ENCODE data around the gene GPHN. TPM values are rescaled to one million over a fixed set of nuclear protein-coding genes. Genes with fewer than 3 reads are reported as not detected.

Gene GPHN
- polyA plus RNA-seq, 2 of the 4 experiments (the other 2 are of a cell fraction), result 12.7 to 15.5 TPM

- no peak overlapping the region for H3K27ac ChIP-seq
- DNase-seq (ENCODE audit: low read depth in 1 of 2, low spot score in 1 of 2) (no peak), FAIRE-seq (no peak), ATAC-seq (no peak)
- H3K4me2 ChIP-seq, result no peak overlapping the region
- ChIA-PET CTCF (interaction anchor here (0.8 to 1.4 kb wide), 2 partner anchors 8 to 12 kb away, joined by 3 to 4 read pairs; no protein-coding TSS in a partner anchor), POLR2A (no interaction called here)
- H3K4me3 ChIP-seq, result no peak overlapping the region
- no peaks in the 10 kb centered on the region for H3K4me1 ChIP-seq
- no peaks in the 10 kb centered on the region for H3K9me3 ChIP-seq
- TF ChIP-seq ESRRA (IDR thresholded peaks at IDR 0.05; ENCODE audit: borderline replicate concordance, low read length), result no peak
- TF ChIP-seq E2F6 (IDR thresholded peaks at IDR 0.05; ENCODE audit: borderline replicate concordance, low read depth), result no peak
- no peak for TF ChIP-seq POLR2A (IDR thresholded peaks at IDR 0.05; ENCODE audit: low read length)
- 47% methylated on average over 2 of the region's 2 CpGs for WGBS (ENCODE audit: missing lambda C conversion rate)
Observed at GRCh38 chr14:66482873-66483272, 25.1 kb upstream of the GPHN start.

DNA sequence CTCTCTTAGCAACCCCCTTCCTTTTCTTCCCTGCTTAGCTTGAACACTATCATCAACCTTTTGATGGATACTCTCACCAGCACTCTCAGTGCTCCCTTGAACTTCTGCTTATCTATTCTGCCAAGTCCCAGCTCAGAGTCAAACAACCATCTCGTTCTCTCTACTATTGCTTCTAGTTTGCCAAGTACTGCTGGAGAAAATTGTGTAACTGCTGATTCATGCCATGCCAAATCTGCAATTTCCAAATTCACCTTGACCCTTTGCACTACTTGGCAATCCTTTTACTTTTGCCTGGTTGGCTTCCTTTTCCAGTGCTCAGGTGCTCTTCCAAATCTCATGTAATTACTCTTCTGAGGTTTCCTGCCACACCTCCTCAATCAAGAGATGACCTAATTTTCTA lies 24.6 kb upstream of the GPHN start:
- TF ChIP-seq ZFP36 (IDR thresholded peaks at IDR 0.05; ENCODE audit: borderline replicate concordance, partially characterized antibody) (no peak), MAX (IDR thresholded peaks at IDR 0.05) (no peak), KDM5A (IDR thresholded peaks at IDR 0.05) (no peak), POLR2A (IDR thresholded peaks at IDR 0.05; ENCODE audit: low read length) (no peak), MYC (IDR thresholded peaks at IDR 0.05; ENCODE audit: borderline replicate concordance, low read length) (no peak), HDAC2 (IDR thresholded peaks at IDR 0.05) (no peak), HOXB13 (CRISPR knock-in tag; IDR thresholded peaks at IDR 0.05; ENCODE audit: low read depth) (no peak), RARB (CRISPR knock-in tag; IDR thresholded peaks at IDR 0.05) (no peak), RNF2 (IDR thresholded peaks at IDR 0.05; ENCODE audit: borderline replicate concordance, low read depth) (no peak), EHMT2 (IDR thresholded peaks at IDR 0.05; ENCODE audit: low read depth) (no peak), RAD21 (conservative IDR thresholded peaks at IDR 0.05 in 1 of 2, IDR thresholded peaks at IDR 0.05 in 1 of 2) (no peak), ELK1 (IDR thresholded peaks at IDR 0.05; ENCODE audit: low read depth, low read length) (no peak), BHLHE40 (IDR thresholded peaks at IDR 0.05; ENCODE audit: low read depth, low read length) (no peak), HMGXB4 (CRISPR knock-in tag; IDR thresholded peaks at IDR 0.05; ENCODE audit: borderline replicate concordance) (no peak), EHF (CRISPR knock-in tag; IDR thresholded peaks at IDR 0.05) (no peak), CEBPB (IDR thresholded peaks at IDR 0.05) (no peak), CHD2 (IDR thresholded peaks at IDR 0.05; ENCODE audit: low read length, partially characterized antibody) (no peak), CTCF (IDR thresholded peaks at IDR 0.05) (no peak), MAZ (IDR thresholded peaks at IDR 0.05; ENCODE audit: borderline replicate concordance, low read depth, low read length) (no peak)
- TF ChIP-seq, protein P1, sequence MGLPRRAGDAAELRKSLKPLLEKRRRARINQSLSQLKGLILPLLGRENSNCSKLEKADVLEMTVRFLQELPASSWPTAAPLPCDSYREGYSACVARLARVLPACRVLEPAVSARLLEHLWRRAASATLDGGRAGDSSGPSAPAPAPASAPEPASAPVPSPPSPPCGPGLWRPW (IDR thresholded peaks at IDR 0.05), result no peak
- H3K4me3 ChIP-seq, result no peak overlapping the region
- no peak for ATAC-seq
- no peak overlapping the region for H3K27ac ChIP-seq
- no peak for DNase-seq (ENCODE audit: low read depth in 1 of 2, low spot score in 1 of 2)
- ChIA-PET CTCF (interaction anchor here (0.8 to 1.4 kb wide), 2 partner anchors 8 to 12 kb away, joined by 3 to 4 read pairs; no protein-coding TSS in a partner anchor), POLR2A (no interaction called here)
- 13% methylated on average over 1 of the region's 1 CpG for WGBS (ENCODE audit: missing lambda C conversion rate)
- no peaks in the 10 kb centered on the region for H3K4me1 ChIP-seq
- no peak overlapping the region for H3K4me2 ChIP-seq
- FAIRE-seq, result no peak
- no peaks in the 10 kb centered on the region for H3K9me3 ChIP-seq

Data from A549 (cell line).